ENCODE measurements around the gene EBF4. TPM values are rescaled to one million over a fixed set of nuclear protein-coding genes. Genes with fewer than 3 reads are reported as not detected.
"Not testable (repeated sequence)": the region's sequence is repeated elsewhere in the genome, so short reads cannot be mapped to it uniquely, and the experiment has no call there.

EBF4 gene
- polyA plus RNA-seq, 3 donors, result 0.12 TPM; not detected in 2

- H3K79me2 ChIP-seq (ENCODE audit: insufficient read depth, low read length), result no peaks in the 10 kb centered on the region
- H3K4me1 ChIP-seq (ENCODE audit: control insufficient read depth in 1 of 2, insufficient read depth in 2 of 2, low read length in 2 of 2), result peaks cover 0 to 12% of the 10 kb centered on the region in 2 donors
- peaks cover 0 to 21% of the 10 kb centered on the region in 2 donors for H3K9me3 ChIP-seq (replicated peaks in 1 of 2; ENCODE audit: control insufficient read depth in 1 of 2, insufficient read depth in 1 of 2, low read length in 2 of 2)
- 96% methylated on average over 11 of the region's 13 CpGs for WGBS (ENCODE audit: insufficient coverage)
- H4K20me1 ChIP-seq (ENCODE audit: insufficient read depth, low read length), result no peaks in the 10 kb centered on the region
- Mint-ChIP-seq H3K9me3 (peaks cover 0 to 20% (median 12%) of the 10 kb centered on the region in 7 donors), H3K4me1 (peaks cover 7% of the 10 kb centered on the region), H3K27me3 (ENCODE audit: low read depth in 3 of 3) (peaks cover 49 to 79% (median 62%) of the 10 kb centered on the region in 3 donors), H3K27ac (no peak overlapping the region), H3K4me3 (peak overlapping the region; percentile 42 to 66), H3K36me3 (peaks cover 4 to 15% of the 10 kb centered on the region in 2 donors)
- no peaks in the 10 kb centered on the region for H3K36me3 ChIP-seq (replicated peaks in 1 of 2; ENCODE audit: control insufficient read depth in 1 of 2, insufficient read depth in 2 of 2, low read length in 2 of 2)
- no peak overlapping the region for H3K4me2 ChIP-seq (replicated peaks; ENCODE audit: extremely low read depth, low read length, poor library complexity, severe bottlenecking)
- no peak for DNase-seq
- H3K27ac ChIP-seq (ENCODE audit: low read depth in 1 of 2, low read length in 2 of 2), result no peak overlapping the region
- intact Hi-C loops (cut with micrococcal nuclease), result no loop called here
- peaks cover 38 to 56% of the 10 kb centered on the region in 2 donors for H3K27me3 ChIP-seq (ENCODE audit: control insufficient read depth in 2 of 2, insufficient read depth in 2 of 2, low read length in 2 of 2)
- TF ChIP-seq CTCF (IDR thresholded peaks at IDR 0.05), result no peak
- H2AFZ ChIP-seq (ENCODE audit: insufficient read depth, low read depth, low read length, poor library complexity, severe bottlenecking), result no peak overlapping the region
- no peak overlapping the region for H3K4me3 ChIP-seq (replicated peaks in 1 of 3; ENCODE audit: low read depth in 2 of 3, low read length in 3 of 3)
- no peak overlapping the region for H3K9ac ChIP-seq (ENCODE audit: insufficient read depth, low read length, poor library complexity, severe bottlenecking)
Measured at GRCh38 chr20:2695206-2695983, 2.8 kb downstream of the EBF4 start.

- DNase-seq; H3K27ac Mint-ChIP-seq; H3K9ac ChIP-seq (ENCODE audit: insufficient read depth, low read length, poor library complexity, severe bottlenecking); H3K79me2 ChIP-seq (ENCODE audit: insufficient read depth, low read length); intact Hi-C loops (cut with micrococcal nuclease); H3K4me2 ChIP-seq (replicated peaks; ENCODE audit: extremely low read depth, low read length, poor library complexity, severe bottlenecking); H2AFZ ChIP-seq (ENCODE audit: insufficient read depth, low read depth, low read length, poor library complexity, severe bottlenecking); H3K27ac ChIP-seq (ENCODE audit: low read depth in 1 of 2, low read length in 2 of 2); H3K4me1 Mint-ChIP-seq; H3K4me3 ChIP-seq (replicated peaks in 1 of 3; ENCODE audit: low read depth in 2 of 3, low read length in 3 of 3); H4K20me1 ChIP-seq (ENCODE audit: insufficient read depth, low read length); H3K36me3 ChIP-seq (replicated peaks in 1 of 2; ENCODE audit: control insufficient read depth in 1 of 2, insufficient read depth in 2 of 2, low read length in 2 of 2): not testable (repeated sequence)
- Histone ChIP-seq H3K4me1 (ENCODE audit: control insufficient read depth in 1 of 2, insufficient read depth in 2 of 2, low read length in 2 of 2) (peaks cover 0 to 12% of the 10 kb centered on the region in 2 donors), H3K9me3 (replicated peaks in 1 of 2; ENCODE audit: control insufficient read depth in 1 of 2, insufficient read depth in 1 of 2, low read length in 2 of 2) (peaks cover 0 to 21% of the 10 kb centered on the region in 2 donors), H3K27me3 (ENCODE audit: control insufficient read depth in 2 of 2, insufficient read depth in 2 of 2, low read length in 2 of 2) (peaks cover 34 to 50% of the 10 kb centered on the region in 2 donors)
- Mint-ChIP-seq H3K27me3 (ENCODE audit: low read depth in 3 of 3) (peaks cover 46 to 73% (median 55%) of the 10 kb centered on the region in 3 donors), H3K9me3 (peaks cover 0 to 17% (median 12%) of the 10 kb centered on the region in 7 donors), H3K36me3 (peaks cover 4 to 12% of the 10 kb centered on the region in 2 donors), H3K4me3 (peak overlapping the region; percentile 42 to 66)
- WGBS (ENCODE audit: insufficient coverage), result 100% methylated on average over 6 of the region's 12 CpGs
Measured at GRCh38 chr20:2695984-2696525, 3.5 kb downstream of the EBF4 start.
